ENCODE data around the gene ZNF524. TPM values are rescaled to one million over a fixed set of nuclear protein-coding genes. Genes with fewer than 3 reads are reported as not detected.

ZNF524 gene
- total RNA-seq, 2 donors from 2014 or later = 29.7 to 45.4 TPM

- Histone ChIP-seq H3K4me3 (no peak overlapping the region), H3K4me1 (peaks cover 27% of the 10 kb centered on the region), H3K36me3 (replicated peaks in 1 of 2; ENCODE audit: insufficient read depth in 1 of 2, low read depth in 2 of 2) (no peaks in the 10 kb centered on the region), H3K9me3 (no peaks in the 10 kb centered on the region), H3K27me3 (no peaks in the 10 kb centered on the region), H3K27ac (peak overlapping the region; percentile 42 to 82 (median 70))
- intact Hi-C loops (cut with DNase I) = no loop called here
- 1% methylated on average over 26 to 40 of the region's 40 CpGs for whole genome bisulfite sequencing, 2 donors
- TF ChIP-seq POLR2A (IDR thresholded peaks at IDR 0.05) = peak in 2 of 3 donors; percentile 41 to 54
- TF ChIP-seq, protein P1, sequence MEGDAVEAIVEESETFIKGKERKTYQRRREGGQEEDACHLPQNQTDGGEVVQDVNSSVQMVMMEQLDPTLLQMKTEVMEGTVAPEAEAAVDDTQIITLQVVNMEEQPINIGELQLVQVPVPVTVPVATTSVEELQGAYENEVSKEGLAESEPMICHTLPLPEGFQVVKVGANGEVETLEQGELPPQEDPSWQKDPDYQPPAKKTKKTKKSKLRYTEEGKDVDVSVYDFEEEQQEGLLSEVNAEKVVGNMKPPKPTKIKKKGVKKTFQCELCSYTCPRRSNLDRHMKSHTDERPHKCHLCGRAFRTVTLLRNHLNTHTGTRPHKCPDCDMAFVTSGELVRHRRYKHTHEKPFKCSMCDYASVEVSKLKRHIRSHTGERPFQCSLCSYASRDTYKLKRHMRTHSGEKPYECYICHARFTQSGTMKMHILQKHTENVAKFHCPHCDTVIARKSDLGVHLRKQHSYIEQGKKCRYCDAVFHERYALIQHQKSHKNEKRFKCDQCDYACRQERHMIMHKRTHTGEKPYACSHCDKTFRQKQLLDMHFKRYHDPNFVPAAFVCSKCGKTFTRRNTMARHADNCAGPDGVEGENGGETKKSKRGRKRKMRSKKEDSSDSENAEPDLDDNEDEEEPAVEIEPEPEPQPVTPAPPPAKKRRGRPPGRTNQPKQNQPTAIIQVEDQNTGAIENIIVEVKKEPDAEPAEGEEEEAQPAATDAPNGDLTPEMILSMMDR (IDR thresholded peaks at IDR 0.05) = no peak
- ATAC-seq (peak; percentile 93), DNase-seq (peak; percentile 96 to 98 (median 96))
Observed at GRCh38 chr19:55586976-55587668, 13.0 kb upstream of the ZNF524 start.

DNA sequence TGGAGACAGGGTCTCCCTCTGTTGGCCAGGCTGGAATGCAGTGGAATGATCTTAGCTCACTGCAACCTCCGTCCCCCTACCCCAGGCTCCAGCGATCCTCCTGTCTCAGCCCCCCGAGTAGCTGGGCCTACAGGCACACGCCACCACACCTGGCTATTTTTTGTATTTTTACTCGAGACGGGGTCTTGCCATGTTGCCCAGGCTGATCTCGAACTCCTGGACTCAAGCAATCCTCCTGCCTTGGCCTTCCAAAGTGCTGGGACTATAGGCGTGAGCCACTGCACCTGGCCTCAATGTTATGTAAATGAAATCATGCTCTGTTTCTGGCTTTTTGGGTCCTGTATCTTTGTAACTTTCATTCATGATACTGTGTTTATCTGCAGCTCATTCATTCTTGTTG lies 11.3 kb upstream of the ZNF524 start:
- ATAC-seq = no peak
- no peaks in the 10 kb centered on the region for H3K36me3 ChIP-seq (replicated peaks in 1 of 2; ENCODE audit: insufficient read depth in 1 of 2, low read depth in 2 of 2)
- H3K27ac ChIP-seq = no peak overlapping the region
- H3K9me3 ChIP-seq = no peaks in the 10 kb centered on the region
- no peaks in the 10 kb centered on the region for H3K27me3 ChIP-seq
- TF ChIP-seq POLR2A (IDR thresholded peaks at IDR 0.05) = no peak
- TF ChIP-seq, protein P1 (IDR thresholded peaks at IDR 0.05) = no peak
- H3K4me3 ChIP-seq = no peak overlapping the region
- intact Hi-C loops (cut with DNase I) = no loop called here
- DNase-seq = no peak
- H3K4me1 ChIP-seq = peaks cover 22% of the 10 kb centered on the region
- 72 to 78% methylated on average over 8 of the region's 8 CpGs for WGBS, 2 donors

GRCh38 chr19:55590109-55590508 lies 10.0 kb upstream of the ZNF524 start:
- Histone ChIP-seq H3K27ac (no peak overlapping the region), H3K9me3 (no peaks in the 10 kb centered on the region), H3K36me3 (replicated peaks in 1 of 2; ENCODE audit: insufficient read depth in 1 of 2, low read depth in 2 of 2) (no peaks in the 10 kb centered on the region), H3K4me1 (peaks cover 22% of the 10 kb centered on the region), H3K4me3 (no peak overlapping the region), H3K27me3 (no peaks in the 10 kb centered on the region)
- TF ChIP-seq, protein P1 (IDR thresholded peaks at IDR 0.05) = no peak
- no peak for TF ChIP-seq POLR2A (IDR thresholded peaks at IDR 0.05)
- intact Hi-C loops (cut with DNase I) = no loop called here
- no peak for DNase-seq
- no peak for ATAC-seq
- 52 to 56% methylated on average over 7 of the region's 7 CpGs for WGBS, 2 donors

DNA sequence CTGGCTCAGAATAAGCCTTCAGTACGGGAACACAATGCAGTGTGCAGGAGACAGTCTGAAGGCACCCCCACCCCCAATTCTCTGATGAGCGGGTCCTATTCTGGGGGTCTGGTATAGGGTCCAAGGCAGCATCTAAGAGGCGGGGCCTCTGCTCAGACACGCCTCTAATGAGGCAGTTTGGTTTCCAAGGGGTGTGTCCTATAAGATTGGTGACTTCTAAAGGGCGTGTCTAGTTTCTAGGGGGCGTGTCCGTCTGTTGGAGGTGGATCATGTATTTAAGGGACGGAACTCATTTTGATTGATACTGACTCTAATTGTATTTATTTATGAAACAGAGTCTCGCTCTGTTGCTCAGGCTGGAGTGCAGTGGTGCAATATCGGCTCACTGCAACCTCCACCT lies 9.5 kb upstream of the ZNF524 start:
- Histone ChIP-seq H3K4me3 (no peak overlapping the region), H3K27me3 (no peaks in the 10 kb centered on the region), H3K9me3 (no peaks in the 10 kb centered on the region), H3K4me1 (peaks cover 19% of the 10 kb centered on the region), H3K36me3 (replicated peaks in 1 of 2; ENCODE audit: insufficient read depth in 1 of 2, low read depth in 2 of 2) (no peaks in the 10 kb centered on the region), H3K27ac (no peak overlapping the region)
- ATAC-seq = no peak
- WGBS, 2 donors = 76% methylated on average over 10 of the region's 10 CpGs
- intact Hi-C loops (cut with DNase I) = no loop called here
- DNase-seq = no peak
- TF ChIP-seq, protein P1 (IDR thresholded peaks at IDR 0.05) = no peak
- TF ChIP-seq POLR2A (IDR thresholded peaks at IDR 0.05) = no peak

- intact Hi-C loops (cut with DNase I) = no loop called here
- TF ChIP-seq POLR2A (IDR thresholded peaks at IDR 0.05) = no peak
- TF ChIP-seq, protein P1 (IDR thresholded peaks at IDR 0.05) = no peak
- DNase-seq (no peak), ATAC-seq (no peak)
- Histone ChIP-seq H3K36me3 (replicated peaks in 1 of 2; ENCODE audit: insufficient read depth in 1 of 2, low read depth in 2 of 2) (peaks cover 0 to 5% of the 10 kb centered on the region in 2 donors), H3K27ac (no peak overlapping the region), H3K27me3 (no peaks in the 10 kb centered on the region), H3K9me3 (no peaks in the 10 kb centered on the region), H3K4me3 (no peak overlapping the region), H3K4me1 (peaks cover 10% of the 10 kb centered on the region)
- 74 to 75% methylated on average over 10 of the region's 10 CpGs for WGBS, 2 donors
Observed at GRCh38 chr19:55591555-55591954, 8.5 kb upstream of the ZNF524 start.

All from body of pancreas (tissue), 4 donors.